Left kidney (tissue), 2 donors: Measurements from ENCODE around the gene PPP2R5A. TPM values are rescaled to one million over a fixed set of nuclear protein-coding genes. Genes with fewer than 3 reads are reported as not detected.

Source experiments
- DNase-seq: peaks from one replicate; pipeline ENCODE4 v3.0.0-alpha.2; 2013
- polyA plus RNA-seq: library from polyadenylated mRNA; unstranded; fragments of 120-200 nt; gene quantifications from one replicate; pipeline ENCODE4 v1.2.1, GENCODE V29; 2013; ENCODE audit not compliant: insufficient read length

Gene PPP2R5A
- polyA plus RNA-seq, 1 donor = 35.1 TPM

DNA sequence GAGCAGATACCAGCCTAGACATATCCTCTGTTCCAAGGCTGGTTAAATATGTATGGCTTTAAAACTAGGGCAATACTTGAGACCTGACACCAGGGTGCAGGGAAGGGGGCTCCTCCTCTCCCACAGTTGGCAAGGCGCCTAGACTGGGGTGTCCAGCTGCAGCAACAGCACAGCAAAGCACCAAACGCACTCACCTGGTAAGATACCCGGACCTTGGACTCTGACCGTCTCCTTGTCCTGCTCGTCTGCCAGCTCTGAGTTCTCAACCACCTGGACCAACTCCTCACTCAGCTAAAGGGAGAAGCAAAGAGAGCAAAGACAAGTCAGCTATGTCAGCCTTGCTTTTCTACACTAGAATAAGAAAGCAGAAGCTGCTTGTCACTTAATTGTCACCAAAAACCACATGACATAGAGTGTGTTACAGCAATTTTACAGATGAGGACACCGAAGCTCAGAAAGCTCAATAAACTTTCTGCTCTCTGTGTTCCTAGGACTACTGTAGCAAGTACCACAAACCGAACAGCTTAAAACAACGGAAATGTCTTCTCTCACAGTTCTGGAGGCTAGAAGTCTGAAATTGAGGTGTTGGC, 125.1 kb downstream of the PPP2R5A start:
- DNase-seq = no peak

Other genes starting within 250 kb of the PPP2R5A start
- 27.3 TPM for gene INTS7, start 249.9 kb upstream of the PPP2R5A start, polyA plus RNA-seq
- 24.5 TPM for gene DTL, start 249.7 kb upstream of the PPP2R5A start, polyA plus RNA-seq
- 11.2 TPM for gene PACC1, start 129.5 kb downstream of the PPP2R5A start, polyA plus RNA-seq
- 31.3 TPM for gene NENF, start 147.5 kb downstream of the PPP2R5A start, polyA plus RNA-seq